Heart left ventricle (tissue), 16 donors: Measurements from ENCODE around the gene PUS1. TPM values are rescaled to one million over a fixed set of nuclear protein-coding genes. Genes with fewer than 3 reads are reported as not detected.

Experiments
- ATAC-seq, 4 donors: fragments of 200-7000 bp; cut with Tn5 transposase; one replicate each; pipeline ENCODE4 v1.9.1; 2020 to 2022; ENCODE audit warnings: moderate library complexity in 4 of 4, mild to moderate bottlenecking in 3 of 4, moderate number of reproducible peaks in 1 of 4
- DNase-seq, 5 donors: peaks; one replicate each; pipeline ENCODE4 v3.0.0-alpha.2; 2020
- H3K27ac ChIP-seq, 12 donors: fragments of 200-600 bp; sonication (generic) in 4 of 12; one replicate each; pipeline versions ENCODE4 v1.5.0 to v1.8.0; 2016 to 2022; ENCODE audit warnings: mild to moderate bottlenecking in 2 of 12
- H3K27me3 ChIP-seq, 9 donors: fragments of 200-600 bp; sonication (generic) in 2 of 9; one replicate each; pipeline versions ENCODE4 v1.5.1 to v1.8.0; 2016 to 2022; ENCODE audit warnings: mild to moderate bottlenecking in 3 of 9
- H3K36me3 ChIP-seq, 9 donors: fragments of 200-600 bp; sonication (generic) in 2 of 9; one replicate each; pipeline versions ENCODE4 v1.5.0 to v1.8.0; 2018 to 2022; ENCODE audit warnings: mild to moderate bottlenecking in 2 of 9
- H3K4me1 ChIP-seq, 12 donors: fragments of 200-600 bp; sonication (generic) in 4 of 12; one replicate each; pipeline versions ENCODE4 v1.5.0 to v1.8.0; 2016 to 2022; ENCODE audit warnings: mild to moderate bottlenecking in 3 of 12
- H3K4me3 ChIP-seq, 12 donors: fragments of 200-600 bp; sonication (generic) in 4 of 12; one replicate each; pipeline versions ENCODE4 v1.5.0 to v1.8.0; 2017 to 2022; ENCODE audit warnings: mild to moderate bottlenecking in 9 of 12, moderate library complexity in 4 of 12
- H3K9me3 ChIP-seq, 12 donors: fragments of 200-600 bp; sonication (generic) in 4 of 12; one replicate each; pipeline versions ENCODE4 v1.5.0 to v1.8.0; 2016 to 2022; ENCODE audit warnings: mild to moderate bottlenecking in 1 of 12
- CTCF ChIP-seq, 12 donors: fragments of 200-600 bp; sonication (generic) in 4 of 12; IDR thresholded peaks; one replicate each; pipeline versions ENCODE4 v1.5.0 to v1.8.0; 2018 to 2022; ENCODE audit warnings: antibody characterized with exemption in 12 of 12, mild to moderate bottlenecking in 5 of 12
- POLR2A ChIP-seq, 2 donors: fragments of 450-650 bp; IDR thresholded peaks; one replicate each; pipeline ENCODE4 v1.6.1; 2017; ENCODE audit warnings: antibody characterized with exemption in 2 of 2, mild to moderate bottlenecking in 2 of 2, moderate library complexity in 2 of 2
- WGBS, 4 donors: extraction: QIAGEN DNeasy Blood & Tissue Kit in 2 of 4; methylation state at CpG; one replicate each; pipeline versions ENCODE4 v1.1.5 to v1.1.7; 2013 to 2018; 5-methylcytosine and 5-hydroxymethylcytosine counted together
- intact Hi-C, 10 donors: fragments of 100-400 bp; cut with DNase I; formaldehyde crosslinking; loops; one replicate each; pipeline versions ENCODE4 v1.11.1 to v1.14.2; 2022
- polyA plus RNA-seq, 2 donors: library from polyadenylated mRNA; stranded (reverse); fragments of 200-250 nt; gene quantifications; one replicate each; pipeline ENCODE4 v1.2.3, GENCODE V29; 2013
- total RNA-seq, 9 donors: library from RNA; depleted of rRNA in 2 of 9; stranded (reverse); fragments of >200 nt in 2 of 9; fragmentation: NEBNext Ultra II Directional in 3 of 9; extraction: Animal tissue kit (Norgen Biotek cat#: 25700) in 3 of 9; gene quantifications; one replicate each; pipeline versions ENCODE4 v1.1.0 to v1.2.4, GENCODE V29; 2016 to 2023
- donor health status: ischemic (EF 13 %, LVEDD 7.1; RV severe dilation, severe dysfunction).
- donor health status: healthy with polysubstance abuse.
- donor health status: DM: no; HTN: yes; CAD: no.
- donor health status: DM: no; HTN: no; CAD: no.
- donor health status: ischemic (EF 25% LVEDD 6.9; RV normal size, moderate dysfunction).
- donor health status: ischemic (EF 25% LVEDD 5.7; RV mildly dilated, moderate dysfunction).
- donor health status: healthy.
- donor health status: DM: yes; HTN: yes; CAD: no.
- donor health status: ischemic (EF 35%, LVEDD 5.7; RV mildly dilated, moderate dysfunction).
- donor health status: nonischemic (EF 11% LVEDD 7.7; RV severe dilation, severe dysfunction).
- donor health status: DM: yes; HTN: yes; CAD: no.
- donor health status: PGD.
- donor health status: ischemic (EF 29% LVEDD 5.4; RV normal size, mild dysfunction).
- donor health status: nonischemic (EF 23%, LVEDD 6.1; RV moderate dilation, normal function).

The PUS1 gene
- total and polyA plus RNA-seq, 11 donors: 6.1 to 13.5 (median 8.8) TPM

DNA sequence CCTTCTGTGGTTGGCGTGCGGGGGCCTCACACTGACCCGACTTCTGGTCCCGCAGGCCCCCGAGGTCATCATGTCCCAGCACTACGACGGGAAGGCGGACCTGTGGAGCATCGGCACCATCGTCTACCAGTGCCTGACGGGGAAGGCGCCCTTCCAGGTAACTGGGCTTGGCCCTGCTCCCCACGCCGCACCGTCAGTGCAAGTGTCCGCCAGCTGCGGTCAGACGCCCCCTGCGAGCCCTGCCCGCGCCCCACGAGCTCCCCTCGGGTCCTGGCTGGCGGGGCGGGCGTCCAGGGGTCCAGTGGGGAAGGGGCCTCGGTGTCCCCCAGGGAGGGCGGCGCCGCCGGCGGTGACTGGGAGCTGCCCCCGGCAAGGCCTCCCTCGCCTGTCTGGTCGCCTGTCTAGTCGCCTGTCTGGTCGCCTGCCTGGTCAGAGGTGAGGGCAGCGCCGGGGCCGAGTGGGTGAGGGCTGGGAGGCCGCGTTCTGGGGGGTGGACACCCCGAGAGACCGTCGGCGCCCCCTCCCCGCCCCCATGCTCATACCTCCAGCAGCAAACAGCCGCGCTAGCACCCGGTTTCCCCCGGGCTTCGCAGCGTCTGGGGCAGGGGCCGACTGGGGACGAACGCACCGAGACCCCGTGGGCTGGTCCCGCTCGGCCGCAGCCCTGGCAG lies 19.9 kb upstream of the PUS1 start:
- H3K27me3 ChIP-seq: no peaks in the 10 kb centered on the region
- DNase-seq (peak in 1 of 5 donors; percentile 21), ATAC-seq (no peak)
- H3K36me3 ChIP-seq: peaks cover 0 to 76% (median 65%) of the 10 kb centered on the region in 9 donors
- 94 to 96% (median 95%) methylated on average over 31 to 61 of the region's 61 CpGs for WGBS, 4 donors
- H3K4me1 ChIP-seq: peaks cover 3 to 46% (median 21%) of the 10 kb centered on the region in 12 donors
- no peak overlapping the region for H3K4me3 ChIP-seq
- intact Hi-C loops: no loop called here
- TF ChIP-seq POLR2A (IDR thresholded peaks at IDR 0.05): no peak
- no peak overlapping the region for H3K27ac ChIP-seq
- H3K9me3 ChIP-seq: no peaks in the 10 kb centered on the region

GRCh38 chr12:131909752-131910219 lies 19.3 kb upstream of the PUS1 start:
- intact Hi-C loops: no loop called here
- no peak overlapping the region for H3K27ac ChIP-seq
- H3K4me3 ChIP-seq: no peak overlapping the region
- peak in 1 of 5 donors; percentile 20 for DNase-seq
- TF ChIP-seq CTCF (IDR thresholded peaks at IDR 0.05): no peak
- no peak for TF ChIP-seq POLR2A (IDR thresholded peaks at IDR 0.05)
- no peak for ATAC-seq
- H3K27me3 ChIP-seq: no peaks in the 10 kb centered on the region
- H3K9me3 ChIP-seq: no peaks in the 10 kb centered on the region
- peaks cover 3 to 41% (median 17%) of the 10 kb centered on the region in 12 donors for H3K4me1 ChIP-seq
- whole genome bisulfite sequencing, 4 donors: 93 to 97% (median 95%) methylated on average over 17 to 26 of the region's 26 CpGs
- peaks cover 0 to 81% (median 71%) of the 10 kb centered on the region in 9 donors for H3K36me3 ChIP-seq

DNA sequence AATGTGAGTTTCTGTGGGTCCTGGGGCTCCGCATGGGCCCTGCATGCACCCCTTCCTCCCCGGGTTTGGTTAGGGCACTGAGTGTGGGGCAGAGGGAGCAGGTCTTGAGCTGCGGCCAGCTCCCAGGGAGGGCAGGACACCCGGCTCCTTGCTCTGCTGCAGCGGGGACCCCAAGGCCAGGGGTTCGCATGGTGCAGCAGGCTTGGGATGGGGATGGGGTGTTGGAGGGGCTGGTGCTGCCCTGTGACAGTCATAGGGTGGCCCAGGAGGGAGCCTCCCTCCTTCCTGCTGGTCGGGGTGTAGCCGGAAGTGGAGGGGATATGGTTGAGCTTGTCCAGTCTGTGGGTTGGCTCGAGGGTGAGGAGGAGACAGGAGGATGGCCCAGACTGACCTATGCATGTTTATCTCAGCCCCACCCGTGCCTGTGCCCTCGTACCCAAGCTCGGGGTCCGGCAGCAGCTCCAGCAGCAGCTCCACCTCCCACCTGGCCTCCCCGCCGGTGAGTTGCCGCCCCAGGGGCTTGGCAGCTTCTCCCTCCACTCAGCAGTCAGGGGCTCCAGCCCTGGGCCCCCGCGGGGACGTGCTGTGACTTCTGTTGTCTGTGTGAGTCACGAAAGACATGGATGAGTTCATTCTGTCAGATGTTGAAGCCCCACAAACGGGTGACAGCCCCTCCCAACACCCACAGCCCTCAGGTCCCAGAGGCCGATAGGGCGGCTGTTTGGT lies 18.6 kb upstream of the PUS1 start:
- H3K9me3 ChIP-seq: no peaks in the 10 kb centered on the region
- no peak overlapping the region for H3K27ac ChIP-seq
- ATAC-seq: no peak
- peaks cover 3 to 34% (median 16%) of the 10 kb centered on the region in 12 donors for H3K4me1 ChIP-seq
- intact Hi-C loops: no loop called here
- TF ChIP-seq POLR2A (IDR thresholded peaks at IDR 0.05) (no peak), CTCF (IDR thresholded peaks at IDR 0.05) (no peak)
- H3K27me3 ChIP-seq: no peaks in the 10 kb centered on the region
- WGBS, 4 donors: 80 to 89% (median 82%) methylated on average over 18 to 23 of the region's 23 CpGs
- DNase-seq: no peak
- peaks cover 0 to 88% (median 78%) of the 10 kb centered on the region in 9 donors for H3K36me3 ChIP-seq
- no peak overlapping the region for H3K4me3 ChIP-seq

DNA sequence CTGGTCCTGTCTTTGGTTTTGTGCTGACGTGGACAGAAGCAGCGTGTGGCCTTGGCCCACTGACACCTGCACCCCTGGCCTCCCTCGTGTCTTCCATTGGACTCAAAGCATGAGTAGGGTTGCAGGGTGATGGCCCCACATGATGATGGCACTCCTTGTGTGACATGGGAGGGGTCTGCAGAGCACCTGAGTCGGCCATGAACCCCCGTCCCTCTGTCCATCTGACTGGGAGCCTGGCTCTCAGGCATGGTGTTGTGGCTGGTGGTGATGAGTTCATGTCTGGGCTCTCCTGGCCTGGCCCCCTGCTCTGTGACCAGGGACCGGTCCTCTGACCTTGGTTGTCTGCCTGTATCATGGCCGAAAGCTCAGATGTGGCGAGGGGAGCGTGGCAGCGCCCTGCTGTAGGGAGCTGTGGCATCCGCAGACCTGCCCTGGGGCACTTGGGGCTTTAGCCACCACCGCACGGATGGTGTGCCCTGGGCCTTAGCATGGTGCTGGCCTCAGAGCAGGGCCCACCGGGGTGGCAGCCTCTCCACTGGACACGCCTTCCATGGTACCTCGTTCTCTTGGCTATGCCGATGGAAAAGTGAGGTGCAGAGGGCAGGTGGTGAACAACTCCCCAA lies 17.9 kb upstream of the PUS1 start:
- H3K4me3 ChIP-seq: no peak overlapping the region
- intact Hi-C loops: no loop called here
- ATAC-seq: no peak
- peak in 1 of 5 donors; percentile 20 for DNase-seq
- 90 to 93% (median 92%) methylated on average over 9 to 17 of the region's 17 CpGs for WGBS, 4 donors
- peaks cover 3 to 29% (median 16%) of the 10 kb centered on the region in 12 donors for H3K4me1 ChIP-seq
- no peaks in the 10 kb centered on the region for H3K27me3 ChIP-seq
- peak overlapping the region in 2 of 12 donors; percentile 79 to 84 for H3K27ac ChIP-seq
- TF ChIP-seq CTCF (IDR thresholded peaks at IDR 0.05) (no peak), POLR2A (IDR thresholded peaks at IDR 0.05) (no peak)
- no peaks in the 10 kb centered on the region for H3K9me3 ChIP-seq
- H3K36me3 ChIP-seq: peaks cover 0 to 95% (median 84%) of the 10 kb centered on the region in 9 donors
